GM19324 (cell line): ENCODE results near the gene JAGN1.

Source experiments
- ATAC-seq: cut with Tn5 transposase; IDR thresholded peaks from one replicate; pipeline ENCODE4 v1.9.1; 2021; ENCODE audit warnings: mild to moderate bottlenecking, moderate library complexity; ENCODE audit not compliant: unreplicated experiment, low FRiP score

JAGN1 gene

DNA sequence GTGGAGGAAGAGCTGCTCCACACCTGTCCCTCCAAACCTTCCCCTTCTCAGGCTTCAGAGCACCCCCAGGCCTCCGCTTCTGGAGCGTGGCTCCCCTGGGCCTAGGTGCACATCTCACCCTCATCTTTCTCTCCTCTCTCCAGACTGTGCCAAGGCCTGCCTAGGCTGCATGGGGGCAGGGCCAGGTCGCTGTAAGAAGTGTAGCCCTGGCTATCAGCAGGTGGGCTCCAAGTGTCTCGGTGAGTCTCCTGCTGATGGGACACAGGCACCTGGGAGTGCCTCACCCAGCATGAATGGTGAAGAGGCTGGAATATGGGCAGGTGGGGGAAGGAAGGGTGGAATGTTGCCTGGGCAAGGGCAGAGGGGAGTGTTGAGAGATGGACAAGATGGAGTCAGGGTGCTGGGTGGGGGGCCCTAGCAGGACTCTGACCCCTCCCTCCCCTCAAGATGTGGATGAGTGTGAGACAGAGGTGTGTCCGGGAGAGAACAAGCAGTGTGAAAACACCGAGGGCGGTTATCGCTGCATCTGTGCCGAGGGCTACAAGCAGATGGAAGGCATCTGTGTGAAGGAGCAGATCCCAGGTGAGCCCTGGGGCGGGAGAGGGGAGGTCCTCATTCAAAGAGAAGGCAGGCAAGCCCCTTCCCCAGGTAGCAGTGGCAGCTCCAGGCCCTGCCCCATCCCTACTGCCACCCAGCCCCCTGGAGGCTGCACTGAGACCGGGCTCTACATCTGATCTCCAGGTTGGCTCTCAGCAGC is 52.7 kb downstream of the JAGN1 start:
- ATAC-seq = no peak
